ENCODE measurements around the gene ITPR3.

DNA sequence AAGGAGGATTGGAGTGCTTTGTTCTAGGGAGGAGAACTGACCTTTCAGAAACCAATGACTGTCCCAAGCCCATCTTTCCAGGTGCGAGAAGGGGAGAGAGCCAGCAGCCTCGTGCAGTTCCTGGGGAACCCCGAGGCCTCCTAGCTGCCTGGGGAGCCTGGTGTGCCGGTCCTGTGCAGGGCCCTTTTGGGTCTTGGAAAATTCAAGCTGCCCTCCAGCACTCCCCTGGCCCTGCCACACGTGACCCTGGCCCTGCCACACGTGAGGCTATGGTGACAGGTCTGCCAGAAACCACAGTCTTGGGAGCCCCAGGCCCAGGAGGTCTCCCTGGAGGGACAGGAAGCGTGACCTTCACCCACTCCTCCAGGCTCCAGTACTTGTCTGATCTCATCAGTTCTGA lies 109.9 kb downstream of the ITPR3 start:
- no peak for TF ChIP-seq POLR2A (IDR thresholded peaks at IDR 0.05)
- TF ChIP-seq, protein P1, sequence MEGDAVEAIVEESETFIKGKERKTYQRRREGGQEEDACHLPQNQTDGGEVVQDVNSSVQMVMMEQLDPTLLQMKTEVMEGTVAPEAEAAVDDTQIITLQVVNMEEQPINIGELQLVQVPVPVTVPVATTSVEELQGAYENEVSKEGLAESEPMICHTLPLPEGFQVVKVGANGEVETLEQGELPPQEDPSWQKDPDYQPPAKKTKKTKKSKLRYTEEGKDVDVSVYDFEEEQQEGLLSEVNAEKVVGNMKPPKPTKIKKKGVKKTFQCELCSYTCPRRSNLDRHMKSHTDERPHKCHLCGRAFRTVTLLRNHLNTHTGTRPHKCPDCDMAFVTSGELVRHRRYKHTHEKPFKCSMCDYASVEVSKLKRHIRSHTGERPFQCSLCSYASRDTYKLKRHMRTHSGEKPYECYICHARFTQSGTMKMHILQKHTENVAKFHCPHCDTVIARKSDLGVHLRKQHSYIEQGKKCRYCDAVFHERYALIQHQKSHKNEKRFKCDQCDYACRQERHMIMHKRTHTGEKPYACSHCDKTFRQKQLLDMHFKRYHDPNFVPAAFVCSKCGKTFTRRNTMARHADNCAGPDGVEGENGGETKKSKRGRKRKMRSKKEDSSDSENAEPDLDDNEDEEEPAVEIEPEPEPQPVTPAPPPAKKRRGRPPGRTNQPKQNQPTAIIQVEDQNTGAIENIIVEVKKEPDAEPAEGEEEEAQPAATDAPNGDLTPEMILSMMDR (IDR thresholded peaks at IDR 0.05), result no peak

Measured in Peyer's patch (tissue), 4 donors.